ENCODE results near the gene EHMT1.

EHMT1 gene

DNA sequence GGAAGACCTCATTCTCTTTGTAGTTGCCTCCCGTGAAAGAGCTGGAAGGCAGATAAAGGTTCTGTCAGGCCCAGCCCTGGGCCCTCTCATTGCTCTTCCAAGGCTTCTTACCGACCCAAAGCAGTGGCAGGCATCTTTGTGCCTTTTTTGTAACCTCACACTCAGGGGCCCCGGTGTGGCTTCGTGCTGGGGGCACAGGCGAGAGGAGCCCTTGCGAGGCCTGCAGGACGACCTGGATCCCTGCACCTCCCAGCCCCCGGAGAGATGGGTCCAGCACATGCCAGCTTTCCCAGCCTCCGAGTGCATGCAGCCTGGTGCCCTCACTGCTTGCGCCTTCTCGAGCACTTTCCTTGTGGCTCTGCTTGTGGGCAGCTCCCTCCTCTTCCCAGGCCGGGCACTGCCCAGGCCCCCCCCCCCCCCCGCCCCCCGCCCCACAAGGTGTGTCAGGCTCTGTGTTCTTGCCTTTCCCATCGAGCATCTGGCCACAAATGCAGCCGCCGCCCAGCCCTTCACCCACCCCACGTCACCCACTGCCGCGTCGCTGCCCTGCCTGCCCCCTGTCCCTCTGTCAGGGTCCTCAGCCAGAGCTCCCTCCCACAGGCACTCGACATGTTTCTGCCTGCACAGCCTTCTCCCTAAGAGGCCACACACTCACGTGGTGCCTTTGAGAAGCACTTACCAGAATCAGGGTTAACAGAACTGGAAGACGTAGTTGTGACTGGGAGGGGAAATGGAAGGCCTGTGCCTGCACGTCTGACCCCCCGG lies 195.0 kb downstream of the EHMT1 start:
- H3K27me3 ChIP-seq (ENCODE audit: insufficient read depth, low read length, poor library complexity, severe bottlenecking) = no peaks in the 10 kb centered on the region
- H3K9ac ChIP-seq (ENCODE audit: low read depth, low read length, poor library complexity, severe bottlenecking) = no peak overlapping the region
- H3K4me1 ChIP-seq (ENCODE audit: insufficient read depth, low read length, poor library complexity, severe bottlenecking) = no peaks in the 10 kb centered on the region
- peaks cover 72% of the 10 kb centered on the region; the same call in 1 of the 2 replicates for H3K36me3 ChIP-seq (ENCODE audit: insufficient read depth, low read length)
- H3K4me2 ChIP-seq (ENCODE audit: low read depth, low read length, poor library complexity, severe bottlenecking) = no peak overlapping the region
- no peaks in the 10 kb centered on the region for H3K9me2 ChIP-seq (replicated peaks; ENCODE audit: low read depth, low read length)
- no peaks in the 10 kb centered on the region for H4K20me1 ChIP-seq (ENCODE audit: insufficient read depth, low read length, poor library complexity, severe bottlenecking)
- H3K9me3 ChIP-seq (ENCODE audit: insufficient read depth, low read depth, low read length) = no peaks in the 10 kb centered on the region
- TF ChIP-seq EZH2phosphoT487 (IDR thresholded peaks at IDR 0.05; ENCODE audit: borderline replicate concordance) (no peak), CTCF (conservative IDR thresholded peaks at IDR 0.05; ENCODE audit: low read length) (no peak)
- H3F3A ChIP-seq (ENCODE audit: low read depth) = no peaks in the 10 kb centered on the region
- H3K4me3 ChIP-seq (ENCODE audit: low read length, poor library complexity, severe bottlenecking) = no peak overlapping the region
- H2AFZ ChIP-seq (ENCODE audit: low read length) = no peak overlapping the region
- H3K79me2 ChIP-seq (ENCODE audit: insufficient read depth, low read length) = no peaks in the 10 kb centered on the region

DNA sequence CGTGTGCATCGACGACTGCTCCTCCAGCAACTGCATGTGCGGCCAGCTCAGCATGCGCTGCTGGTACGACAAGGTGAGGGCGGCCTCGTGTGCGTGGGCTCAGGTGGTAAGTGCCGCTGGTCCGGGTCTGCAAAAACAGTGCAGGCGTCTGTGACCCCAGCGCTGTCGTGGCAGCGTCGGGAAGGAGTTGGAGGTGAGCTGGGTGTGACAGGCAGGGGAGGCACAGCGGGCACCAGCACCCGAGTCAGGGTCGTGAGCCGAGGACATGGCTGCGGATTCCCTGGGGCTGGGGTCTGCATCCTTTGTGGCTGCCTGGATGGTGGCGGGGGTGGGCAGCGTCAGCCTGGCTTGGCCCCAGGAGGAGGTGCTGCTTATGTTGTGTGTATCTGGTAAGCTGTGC lies 195.6 kb downstream of the EHMT1 start:
- Histone ChIP-seq H3K79me2 (ENCODE audit: insufficient read depth, low read length) (no peaks in the 10 kb centered on the region), H3F3A (ENCODE audit: low read depth) (no peaks in the 10 kb centered on the region), H3K36me3 (ENCODE audit: insufficient read depth, low read length) (peaks cover 67% of the 10 kb centered on the region; the same call in 1 of the 2 replicates)

DNA sequence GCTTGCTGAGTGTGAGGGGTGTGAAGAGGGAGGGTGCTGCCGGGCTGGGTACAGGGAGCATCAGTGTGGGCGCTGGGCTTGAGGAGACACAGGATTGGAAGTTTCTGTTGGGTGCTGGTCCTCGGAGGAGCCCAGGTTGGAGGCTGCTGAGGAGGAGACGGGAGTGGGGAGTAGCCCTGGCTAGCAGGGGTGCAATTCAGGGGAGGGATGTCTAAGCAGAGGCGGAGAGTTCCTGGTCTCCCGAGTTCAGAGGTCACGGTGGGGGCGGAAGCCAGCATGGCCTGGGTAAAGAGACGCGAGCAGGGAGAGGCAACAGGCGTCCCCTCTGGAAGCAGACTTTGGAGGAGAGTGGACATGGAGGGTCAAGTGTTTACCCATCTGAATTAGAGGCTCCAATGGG lies 196.0 kb downstream of the EHMT1 start:
- H3K79me2 ChIP-seq (ENCODE audit: insufficient read depth, low read length) = no peaks in the 10 kb centered on the region
- no peaks in the 10 kb centered on the region for H3K9me2 ChIP-seq (replicated peaks; ENCODE audit: low read depth, low read length)
- no peak overlapping the region for H2AFZ ChIP-seq (ENCODE audit: low read length)
- H3K9ac ChIP-seq (ENCODE audit: low read depth, low read length, poor library complexity, severe bottlenecking) = no peak overlapping the region
- H3K4me1 ChIP-seq (ENCODE audit: insufficient read depth, low read length, poor library complexity, severe bottlenecking) = no peaks in the 10 kb centered on the region
- H3K4me2 ChIP-seq (ENCODE audit: low read depth, low read length, poor library complexity, severe bottlenecking) = no peak overlapping the region
- peaks cover 66% of the 10 kb centered on the region; the same call in 1 of the 2 replicates for H3K36me3 ChIP-seq (ENCODE audit: insufficient read depth, low read length)
- H3K27me3 ChIP-seq (ENCODE audit: insufficient read depth, low read length, poor library complexity, severe bottlenecking) = no peaks in the 10 kb centered on the region
- no peaks in the 10 kb centered on the region for H3K9me3 ChIP-seq (ENCODE audit: insufficient read depth, low read depth, low read length)
- TF ChIP-seq EZH2phosphoT487 (IDR thresholded peaks at IDR 0.05; ENCODE audit: borderline replicate concordance) (no peak), CTCF (conservative IDR thresholded peaks at IDR 0.05; ENCODE audit: low read length) (no peak)
- H4K20me1 ChIP-seq (ENCODE audit: insufficient read depth, low read length, poor library complexity, severe bottlenecking) = no peaks in the 10 kb centered on the region
- no peak overlapping the region for H3K4me3 ChIP-seq (ENCODE audit: low read length, poor library complexity, severe bottlenecking)
- H3F3A ChIP-seq (ENCODE audit: low read depth) = no peaks in the 10 kb centered on the region

More for the DNA sequence above, 195.6 kb downstream of the EHMT1 start:
- Histone ChIP-seq H3K4me3 (ENCODE audit: low read length, poor library complexity, severe bottlenecking) (no peak overlapping the region), H3K9ac (ENCODE audit: low read depth, low read length, poor library complexity, severe bottlenecking) (no peak overlapping the region), H3K9me3 (ENCODE audit: insufficient read depth, low read depth, low read length) (no peaks in the 10 kb centered on the region), H3K4me2 (ENCODE audit: low read depth, low read length, poor library complexity, severe bottlenecking) (no peak overlapping the region), H2AFZ (ENCODE audit: low read length) (no peak overlapping the region), H3K9me2 (replicated peaks; ENCODE audit: low read depth, low read length) (no peaks in the 10 kb centered on the region), H3K27me3 (ENCODE audit: insufficient read depth, low read length, poor library complexity, severe bottlenecking) (no peaks in the 10 kb centered on the region), H4K20me1 (ENCODE audit: insufficient read depth, low read length, poor library complexity, severe bottlenecking) (no peaks in the 10 kb centered on the region), H3K4me1 (ENCODE audit: insufficient read depth, low read length, poor library complexity, severe bottlenecking) (no peaks in the 10 kb centered on the region)
- no peak for TF ChIP-seq CTCF (conservative IDR thresholded peaks at IDR 0.05; ENCODE audit: low read length)
- no peak for TF ChIP-seq EZH2phosphoT487 (IDR thresholded peaks at IDR 0.05; ENCODE audit: borderline replicate concordance)

Measured in Loucy (cell line).